Activated CD4-positive, alpha-beta T cell treated with anti-CD3 and anti-CD28 coated beads, Interleukin-2, amount 50 U/mL, for 24 hours (primary cell): Measurements from ENCODE around the gene CLCN7.
"Not testable (repeated sequence)": the region's sequence is repeated elsewhere in the genome, so short reads cannot be mapped to it uniquely, and the experiment has no call there.

Experiments used
- DNase-seq, 2 donors: peaks; one replicate each; pipeline ENCODE4 v3.0.0-alpha.2; 2020; ENCODE audit warnings: low read depth in 1 of 2, low spot score in 1 of 2

Gene CLCN7

GRCh38 chr16:1445518-1446203 lies 29.2 kb downstream of the CLCN7 start:
- DNase-seq = no peak

GRCh38 chr16:1444730-1445517 lies 29.9 kb downstream of the CLCN7 start:
- DNase-seq = no peak

- DNase-seq = no peak
These were observed 30.7 kb downstream of the CLCN7 start, which contains the start of gene CCDC154 for GRCh38 chr16:1443980-1444729. Gene CCDC154, minus strand, starts transcription at chr16:1444556. Its CDS starts 234 bp downstream, at chr16:1444322.

GRCh38 chr16:1443403-1443973 lies 31.3 kb downstream of the CLCN7 start:
- DNase-seq = no peak

- DNase-seq = no peak
These were observed 32.1 kb downstream of the CLCN7 start for GRCh38 chr16:1442697-1443096.

GRCh38 chr16:1441391-1441829 lies 33.4 kb downstream of the CLCN7 start:
- DNase-seq = no peak

GRCh38 chr16:1439699-1440074 lies 35.1 kb downstream of the CLCN7 start:
- DNase-seq = not testable (repeated sequence)

GRCh38 chr16:1439058-1439698 lies 35.6 kb downstream of the CLCN7 start:
- no peak for DNase-seq

- no peak for DNase-seq
These were observed 36.4 kb downstream of the CLCN7 start for GRCh38 chr16:1438229-1439057.

GRCh38 chr16:1437606-1438005 lies 37.2 kb downstream of the CLCN7 start:
- no peak for DNase-seq

GRCh38 chr16:1436731-1437355 lies 38.0 kb downstream of the CLCN7 start:
- no peak for DNase-seq

- no peak for DNase-seq
These were observed 38.7 kb downstream of the CLCN7 start for GRCh38 chr16:1435921-1436697.

- no peak for DNase-seq
These were observed 39.9 kb downstream of the CLCN7 start for GRCh38 chr16:1434644-1435592.

- no peak for DNase-seq
These were observed 41.1 kb downstream of the CLCN7 start for GRCh38 chr16:1433756-1434155.

- DNase-seq = no peak
These were observed 41.6 kb downstream of the CLCN7 start for GRCh38 chr16:1433263-1433560.

- DNase-seq = no peak
These were observed 42.2 kb downstream of the CLCN7 start for GRCh38 chr16:1432388-1433262.
